Measurements from ENCODE around the gene LETMD1. TPM values are rescaled to one million over a fixed set of nuclear protein-coding genes. Genes with fewer than 3 reads are reported as not detected.

LETMD1 gene

DNA sequence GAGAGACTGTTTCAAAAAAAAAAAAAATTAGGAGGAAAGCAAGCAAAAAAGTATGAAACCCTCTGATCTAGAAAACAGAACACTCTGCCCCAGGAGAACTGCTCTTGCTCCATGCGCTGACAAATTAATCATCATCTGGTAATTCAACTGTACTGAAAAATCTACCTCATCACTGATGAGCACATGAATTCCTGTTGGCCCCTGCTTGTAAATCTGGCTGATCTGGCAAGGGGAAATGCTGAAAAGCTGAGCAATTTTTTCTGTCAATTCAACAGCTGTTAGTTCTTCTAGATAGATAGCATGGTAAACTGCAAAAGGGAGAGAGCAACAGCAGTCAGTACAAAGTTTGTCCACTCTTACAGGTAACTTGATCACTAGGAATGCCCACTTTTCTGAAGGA lies 50.5 kb downstream of the LETMD1 start:
- no peak overlapping the region for H3K23ac ChIP-seq (ENCODE audit: low read length in 2 of 2)
- H3K14ac ChIP-seq (ENCODE audit: low read length in 2 of 2), result no peak overlapping the region
- H3K36me3 ChIP-seq (ENCODE audit: control insufficient read depth in 1 of 2, insufficient read depth in 2 of 2, low read depth in 1 of 2, low read length in 2 of 2), result peaks cover 18 to 94% of the 10 kb centered on the region in 2 experiments
- H3K4me3 ChIP-seq (ENCODE audit: insufficient read depth in 1 of 2, low read depth in 1 of 2, low read length in 2 of 2), result no peak overlapping the region
- H4K8ac ChIP-seq (ENCODE audit: low read length), result no peak overlapping the region
- no peak overlapping the region for H2BK12ac ChIP-seq (ENCODE audit: low read length in 2 of 2)
- no peaks in the 10 kb centered on the region for H3K4me1 ChIP-seq (ENCODE audit: control insufficient read depth, insufficient read depth, low read depth, low read length)
- DNase-seq, result no peak
- H3K27me3 ChIP-seq (ENCODE audit: control insufficient read depth in 1 of 2, insufficient read depth in 1 of 2, low read length in 2 of 2), result no peaks in the 10 kb centered on the region
- H2BK15ac ChIP-seq (ENCODE audit: low read depth, poor library complexity, severe bottlenecking), result no peak overlapping the region
- H3K4me2 ChIP-seq (ENCODE audit: low read length, poor library complexity, severe bottlenecking), result no peak overlapping the region
- no peaks in the 10 kb centered on the region for H3K79me1 ChIP-seq (replicated peaks; ENCODE audit: low read length, poor library complexity, severe bottlenecking)
- H3K4ac ChIP-seq (ENCODE audit: low read depth in 1 of 2, low read length in 2 of 2), result no peak overlapping the region
- no peak overlapping the region for H4K91ac ChIP-seq (ENCODE audit: low read length)
- H3K9ac ChIP-seq (ENCODE audit: low read length), result no peak overlapping the region
- WGBS, result 100% methylated on average over 1 of the region's 1 CpG
- no peak overlapping the region for H2AFZ ChIP-seq (ENCODE audit: low read depth, low read length)
- no peak overlapping the region for H2BK5ac ChIP-seq (ENCODE audit: low read depth, low read length, poor library complexity, severe bottlenecking)
- no peak overlapping the region for H2BK120ac ChIP-seq (ENCODE audit: low read depth, low read length)
- no peak overlapping the region for H3K18ac ChIP-seq (ENCODE audit: low read depth in 1 of 2, low read length in 2 of 2)
- H2AK5ac ChIP-seq (ENCODE audit: low read length, severe bottlenecking), result no peak overlapping the region
- no peak overlapping the region for H3K27ac ChIP-seq (ENCODE audit: low read length, poor library complexity, severe bottlenecking)
- no peaks in the 10 kb centered on the region for H3K9me3 ChIP-seq (ENCODE audit: control insufficient read depth, low read length)

DNA sequence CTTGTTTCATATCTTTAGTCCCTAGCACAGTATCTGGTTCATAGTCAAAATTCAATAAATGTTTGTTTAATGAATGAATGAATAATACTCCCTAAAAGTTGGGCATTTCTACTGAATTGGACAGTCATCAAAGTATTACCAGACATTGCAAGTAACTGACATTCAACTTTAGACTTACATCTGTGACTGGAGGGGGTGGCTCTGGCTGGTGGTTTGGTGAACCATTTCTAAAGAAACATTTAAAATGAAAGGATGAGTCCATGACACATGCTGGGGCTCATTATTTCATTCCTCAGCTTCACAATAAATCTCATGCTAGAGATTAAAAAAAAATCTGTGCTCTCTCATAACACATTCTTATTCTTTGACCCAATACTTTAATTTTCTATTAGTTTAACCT lies 55.9 kb downstream of the LETMD1 start:
- Histone ChIP-seq H3K4ac (ENCODE audit: low read depth in 1 of 2, low read length in 2 of 2) (no peak overlapping the region), H3K27ac (ENCODE audit: low read length, poor library complexity, severe bottlenecking) (no peak overlapping the region), H3K4me2 (ENCODE audit: low read length, poor library complexity, severe bottlenecking) (no peak overlapping the region), H2BK5ac (ENCODE audit: low read depth, low read length, poor library complexity, severe bottlenecking) (no peak overlapping the region), H3K14ac (ENCODE audit: low read length in 2 of 2) (no peak overlapping the region), H4K8ac (ENCODE audit: low read length) (no peak overlapping the region), H3K4me1 (ENCODE audit: control insufficient read depth, insufficient read depth, low read depth, low read length) (no peaks in the 10 kb centered on the region), H3K79me1 (replicated peaks; ENCODE audit: low read length, poor library complexity, severe bottlenecking) (no peaks in the 10 kb centered on the region), H2BK12ac (ENCODE audit: low read length in 2 of 2) (no peak overlapping the region), H2AK5ac (ENCODE audit: low read length, severe bottlenecking) (no peak overlapping the region), H4K91ac (ENCODE audit: low read length) (no peak overlapping the region), H3K4me3 (ENCODE audit: insufficient read depth in 1 of 2, low read depth in 1 of 2, low read length in 2 of 2) (no peak overlapping the region), H2BK120ac (ENCODE audit: low read depth, low read length) (no peak overlapping the region), H3K23ac (ENCODE audit: low read length in 2 of 2) (no peak overlapping the region), H3K9me3 (ENCODE audit: control insufficient read depth, low read length) (no peaks in the 10 kb centered on the region), H3K18ac (ENCODE audit: low read depth in 1 of 2, low read length in 2 of 2) (no peak overlapping the region), H2BK15ac (ENCODE audit: low read depth, poor library complexity, severe bottlenecking) (no peak overlapping the region), H2AFZ (ENCODE audit: low read depth, low read length) (no peak overlapping the region), H3K9ac (ENCODE audit: low read length) (no peak overlapping the region), H3K27me3 (ENCODE audit: control insufficient read depth in 1 of 2, insufficient read depth in 1 of 2, low read length in 2 of 2) (no peaks in the 10 kb centered on the region), H3K36me3 (ENCODE audit: control insufficient read depth in 1 of 2, insufficient read depth in 2 of 2, low read depth in 1 of 2, low read length in 2 of 2) (peaks cover 9 to 86% of the 10 kb centered on the region in 2 experiments)
- DNase-seq, result no peak

DNA sequence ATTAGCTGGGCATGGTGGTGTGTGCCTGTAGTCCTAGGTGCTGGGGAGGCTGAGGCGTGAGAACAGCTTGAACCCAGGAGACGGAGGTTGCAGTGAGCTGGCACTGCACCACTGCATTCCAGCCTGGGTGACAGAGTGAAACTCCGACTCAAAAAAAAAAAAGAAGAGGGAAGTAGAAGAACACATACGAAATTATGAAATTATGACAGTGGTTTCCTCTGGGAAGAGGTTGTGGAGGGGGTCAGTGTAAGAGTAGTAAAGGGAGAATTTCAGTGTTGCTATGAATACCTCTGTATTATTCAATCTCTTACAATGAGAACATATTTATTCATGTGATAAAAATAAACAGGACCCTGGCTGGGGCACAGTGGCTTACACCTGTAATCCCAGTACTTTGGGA lies 60.0 kb downstream of the LETMD1 start:
- H2BK120ac ChIP-seq (ENCODE audit: low read depth, low read length), result no peak overlapping the region
- no peak overlapping the region for H3K18ac ChIP-seq (ENCODE audit: low read depth in 1 of 2, low read length in 2 of 2)
- H3K14ac ChIP-seq (ENCODE audit: low read length in 2 of 2), result no peak overlapping the region
- no peak overlapping the region for H2BK12ac ChIP-seq (ENCODE audit: low read length in 2 of 2)
- no peak overlapping the region for H2AFZ ChIP-seq (ENCODE audit: low read depth, low read length)
- no peaks in the 10 kb centered on the region for H3K4me1 ChIP-seq (ENCODE audit: control insufficient read depth, insufficient read depth, low read depth, low read length)
- no peak overlapping the region for H3K4me3 ChIP-seq (ENCODE audit: insufficient read depth in 1 of 2, low read depth in 1 of 2, low read length in 2 of 2)
- no peak overlapping the region for H4K91ac ChIP-seq (ENCODE audit: low read length)
- no peaks in the 10 kb centered on the region for H3K9me3 ChIP-seq (ENCODE audit: control insufficient read depth, low read length)
- WGBS, result 84% methylated on average over 4 of the region's 4 CpGs
- H3K36me3 ChIP-seq (ENCODE audit: control insufficient read depth in 1 of 2, insufficient read depth in 2 of 2, low read depth in 1 of 2, low read length in 2 of 2), result peaks cover 5 to 80% of the 10 kb centered on the region in 2 experiments
- H2BK15ac ChIP-seq (ENCODE audit: low read depth, poor library complexity, severe bottlenecking), result no peak overlapping the region
- H3K9ac ChIP-seq (ENCODE audit: low read length), result no peak overlapping the region
- H4K8ac ChIP-seq (ENCODE audit: low read length), result no peak overlapping the region
- no peak for DNase-seq
- H3K27ac ChIP-seq (ENCODE audit: low read length, poor library complexity, severe bottlenecking), result no peak overlapping the region
- H3K79me1 ChIP-seq (replicated peaks; ENCODE audit: low read length, poor library complexity, severe bottlenecking), result no peaks in the 10 kb centered on the region
- no peak overlapping the region for H2BK5ac ChIP-seq (ENCODE audit: low read depth, low read length, poor library complexity, severe bottlenecking)
- no peak overlapping the region for H3K23ac ChIP-seq (ENCODE audit: low read length in 2 of 2)
- no peak overlapping the region for H3K4ac ChIP-seq (ENCODE audit: low read depth in 1 of 2, low read length in 2 of 2)
- H2AK5ac ChIP-seq (ENCODE audit: low read length, severe bottlenecking), result no peak overlapping the region
- H3K4me2 ChIP-seq (ENCODE audit: low read length, poor library complexity, severe bottlenecking), result no peak overlapping the region
- no peaks in the 10 kb centered on the region for H3K27me3 ChIP-seq (ENCODE audit: control insufficient read depth in 1 of 2, insufficient read depth in 1 of 2, low read length in 2 of 2)

Small RNA genes within 50 kb of the gene (small RNA-seq; reads per million reads assigned to genes)
- not detected for gene RNU6-1273P (ENCODE audit: low read depth)
- not detected for gene RNU6-87P (ENCODE audit: low read depth)
